Stomach (tissue), 4 donors: ENCODE results near the gene CAPN5.

Source experiments
- POLR2A ChIP-seq, 4 donors: fragments of 450-650 bp; IDR thresholded peaks; one replicate each; pipeline ENCODE4 v1.6.1; 2016; ENCODE audit warnings: antibody characterized with exemption in 4 of 4, control low read depth in 2 of 4, mild to moderate bottlenecking in 1 of 4, moderate library complexity in 1 of 4
- POLR2AphosphoS5 ChIP-seq, 3 donors: sonication (generic); formaldehyde crosslinking; IDR thresholded peaks; one replicate each; pipeline ENCODE4 v1.6.1; 2016; ENCODE audit warnings: antibody characterized with exemption in 3 of 3
- TF ChIP-seq, protein P1 (sequence below), 7 experiments: fragments of 450-650 bp in 4 of 7; fragments of 200-600 bp in 3 of 7; sonication (generic) in 3 of 7; IDR thresholded peaks; one replicate each; pipeline ENCODE4 v1.5.1; 2016 to 2019; ENCODE audit warnings: antibody characterized with exemption in 7 of 7, control low read depth in 2 of 7, mild to moderate bottlenecking in 1 of 7

DNA sequence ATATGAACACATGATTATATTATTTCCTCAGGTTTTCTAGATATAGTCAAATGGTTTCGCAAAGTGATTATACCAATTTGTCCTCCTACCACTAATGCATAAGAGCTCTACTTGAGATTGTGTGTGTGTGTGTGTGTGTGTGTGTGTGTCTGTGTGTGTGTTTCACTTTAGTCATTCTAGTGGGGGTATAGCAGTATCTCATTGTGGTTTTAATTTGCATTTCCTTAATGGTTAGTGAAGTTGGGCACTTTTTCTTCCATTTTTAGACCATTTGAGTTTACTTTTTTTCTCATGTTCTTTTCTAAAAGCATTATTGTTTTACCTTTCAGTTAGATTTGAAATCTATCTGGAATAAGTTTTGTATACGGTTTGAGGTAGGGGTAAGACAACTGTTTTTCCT, 12.9 kb downstream of the CAPN5 start:
- TF ChIP-seq, protein P1, sequence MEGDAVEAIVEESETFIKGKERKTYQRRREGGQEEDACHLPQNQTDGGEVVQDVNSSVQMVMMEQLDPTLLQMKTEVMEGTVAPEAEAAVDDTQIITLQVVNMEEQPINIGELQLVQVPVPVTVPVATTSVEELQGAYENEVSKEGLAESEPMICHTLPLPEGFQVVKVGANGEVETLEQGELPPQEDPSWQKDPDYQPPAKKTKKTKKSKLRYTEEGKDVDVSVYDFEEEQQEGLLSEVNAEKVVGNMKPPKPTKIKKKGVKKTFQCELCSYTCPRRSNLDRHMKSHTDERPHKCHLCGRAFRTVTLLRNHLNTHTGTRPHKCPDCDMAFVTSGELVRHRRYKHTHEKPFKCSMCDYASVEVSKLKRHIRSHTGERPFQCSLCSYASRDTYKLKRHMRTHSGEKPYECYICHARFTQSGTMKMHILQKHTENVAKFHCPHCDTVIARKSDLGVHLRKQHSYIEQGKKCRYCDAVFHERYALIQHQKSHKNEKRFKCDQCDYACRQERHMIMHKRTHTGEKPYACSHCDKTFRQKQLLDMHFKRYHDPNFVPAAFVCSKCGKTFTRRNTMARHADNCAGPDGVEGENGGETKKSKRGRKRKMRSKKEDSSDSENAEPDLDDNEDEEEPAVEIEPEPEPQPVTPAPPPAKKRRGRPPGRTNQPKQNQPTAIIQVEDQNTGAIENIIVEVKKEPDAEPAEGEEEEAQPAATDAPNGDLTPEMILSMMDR (IDR thresholded peaks at IDR 0.05) = no peak
- no peak for TF ChIP-seq POLR2A (IDR thresholded peaks at IDR 0.05)
- TF ChIP-seq POLR2AphosphoS5 (IDR thresholded peaks at IDR 0.05) = no peak
